NT2/D1 (cell line): Measurements from ENCODE around the gene BACH2.

Source experiments
- DNase-seq: peaks from one replicate; pipeline ENCODE4 v3.0.0-alpha.2; 2011; ENCODE audit warnings: low read depth, low spot score
- H3K27me3 ChIP-seq: 2 replicates; pipeline ENCODE4 v1.6.0; 2011; ENCODE audit warnings: mild to moderate bottlenecking; ENCODE audit not compliant: insufficient read length, insufficient read depth
- H3K36me3 ChIP-seq: 2 replicates; pipeline ENCODE4 v1.6.1; 2011; ENCODE audit warnings: mild to moderate bottlenecking, low read length, mixed read lengths; ENCODE audit not compliant: insufficient read depth, insufficient read length
- H3K4me1 ChIP-seq: 2 replicates; pipeline ENCODE4 v1.5.1; 2011; ENCODE audit not compliant: insufficient read depth, insufficient read length
- H3K4me3 ChIP-seq: 2 replicates; pipeline ENCODE4 v1.5.1; 2011; ENCODE audit warnings: low read depth; ENCODE audit not compliant: insufficient read length
- H3K9ac ChIP-seq: 2 replicates; pipeline ENCODE4 v1.6.0; 2011; ENCODE audit warnings: low read depth; ENCODE audit not compliant: insufficient read length
- H3K9me3 ChIP-seq: 2 replicates; pipeline ENCODE4 v1.5.1; 2011; ENCODE audit warnings: mild to moderate bottlenecking, low read length; ENCODE audit not compliant: insufficient read depth
- SUZ12 ChIP-seq: IDR thresholded peaks from 2 replicates; pipeline ENCODE4 v1.6.1; 2011; ENCODE audit not compliant: insufficient read length, insufficient read depth; ENCODE audit errors: extremely low read depth
- YY1 ChIP-seq: IDR thresholded peaks from 2 replicates; pipeline ENCODE4 v1.6.1; 2011; ENCODE audit not compliant: insufficient read length, insufficient read depth
- ZNF274 ChIP-seq: IDR thresholded peaks from 2 replicates; pipeline ENCODE4 v1.6.1; 2011; ENCODE audit warnings: mild to moderate bottlenecking, low read depth, low read length

BACH2 gene

GRCh38 chr6:90194371-90194841 is 102.2 kb downstream of the BACH2 start:
- H3K9ac ChIP-seq, result no peak overlapping the region
- H3K27me3 ChIP-seq, result no peaks in the 10 kb centered on the region
- no peak overlapping the region for H3K4me3 ChIP-seq
- no peak for DNase-seq
- no peak for TF ChIP-seq ZNF274
- H3K36me3 ChIP-seq, result peaks cover 3% of the 10 kb centered on the region
- H3K4me1 ChIP-seq, result no peaks in the 10 kb centered on the region
- H3K9me3 ChIP-seq, result peaks cover 10% of the 10 kb centered on the region; the same call in 1 of the 2 replicates

DNA sequence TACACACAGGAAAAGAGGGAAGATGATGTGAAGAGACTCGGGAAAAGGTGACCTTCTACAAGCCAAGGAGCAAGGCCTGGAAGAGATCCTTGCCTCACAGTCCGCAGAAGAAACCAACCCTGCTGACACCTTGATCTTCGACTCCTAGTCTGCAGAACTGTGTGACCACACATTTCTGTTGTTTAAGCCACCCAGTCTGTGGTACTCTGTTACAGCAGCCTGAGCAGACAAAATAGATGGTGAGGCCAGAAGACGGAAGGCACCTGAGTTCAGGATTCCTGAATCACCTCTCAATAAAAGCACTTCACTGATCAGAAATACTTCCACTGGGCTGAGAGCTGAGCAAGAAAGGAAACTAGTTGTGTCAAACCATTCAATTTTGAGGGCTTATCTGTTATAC is 103.3 kb downstream of the BACH2 start:
- H3K9ac ChIP-seq, result no peak overlapping the region
- TF ChIP-seq YY1 (no peak), SUZ12 (no peak), ZNF274 (no peak)
- H3K9me3 ChIP-seq, result peaks cover 6% of the 10 kb centered on the region; the same call in 1 of the 2 replicates
- no peaks in the 10 kb centered on the region for H3K27me3 ChIP-seq
- DNase-seq, result no peak
- no peak overlapping the region for H3K4me3 ChIP-seq
- H3K4me1 ChIP-seq, result no peaks in the 10 kb centered on the region
- H3K36me3 ChIP-seq, result peaks cover 3% of the 10 kb centered on the region

DNA sequence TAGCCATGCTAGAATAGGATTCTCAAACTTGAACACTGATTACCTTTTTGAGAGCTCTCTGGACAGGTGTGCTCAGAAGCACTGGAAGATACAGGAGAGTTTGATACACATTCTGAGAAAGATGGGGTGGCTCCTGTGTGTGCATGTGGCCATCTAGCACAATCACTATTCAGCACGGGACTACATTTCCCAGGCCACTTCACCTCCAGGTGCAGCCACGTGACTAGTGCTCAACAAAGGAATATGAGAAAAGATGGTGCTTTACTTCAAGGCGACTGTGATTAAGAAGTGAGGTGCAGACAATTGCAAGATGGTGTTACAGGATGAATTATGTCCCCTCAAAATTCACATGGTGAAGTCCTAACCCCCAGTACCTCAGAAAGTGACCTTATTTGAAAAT is 103.8 kb downstream of the BACH2 start:
- no peaks in the 10 kb centered on the region for H3K27me3 ChIP-seq
- H3K4me1 ChIP-seq, result peaks cover under 1% of the 10 kb centered on the region
- H3K4me3 ChIP-seq, result no peak overlapping the region
- TF ChIP-seq ZNF274 (no peak), SUZ12 (no peak), YY1 (no peak)
- no peaks in the 10 kb centered on the region for H3K36me3 ChIP-seq
- no peak overlapping the region for H3K9ac ChIP-seq
- DNase-seq, result no peak
- H3K9me3 ChIP-seq, result peaks cover 1% of the 10 kb centered on the region; the same call in 1 of the 2 replicates

GRCh38 chr6:90190752-90191395 is 105.8 kb downstream of the BACH2 start:
- TF ChIP-seq ZNF274, result no peak
- no peak for TF ChIP-seq YY1
- TF ChIP-seq SUZ12, result no peak
- Histone ChIP-seq H3K27me3 (no peaks in the 10 kb centered on the region), H3K9me3 (no peaks in the 10 kb centered on the region), H3K4me1 (peaks cover 2% of the 10 kb centered on the region), H3K9ac (no peak overlapping the region), H3K4me3 (no peak overlapping the region), H3K36me3 (no peaks in the 10 kb centered on the region)
- no peak for DNase-seq

DNA sequence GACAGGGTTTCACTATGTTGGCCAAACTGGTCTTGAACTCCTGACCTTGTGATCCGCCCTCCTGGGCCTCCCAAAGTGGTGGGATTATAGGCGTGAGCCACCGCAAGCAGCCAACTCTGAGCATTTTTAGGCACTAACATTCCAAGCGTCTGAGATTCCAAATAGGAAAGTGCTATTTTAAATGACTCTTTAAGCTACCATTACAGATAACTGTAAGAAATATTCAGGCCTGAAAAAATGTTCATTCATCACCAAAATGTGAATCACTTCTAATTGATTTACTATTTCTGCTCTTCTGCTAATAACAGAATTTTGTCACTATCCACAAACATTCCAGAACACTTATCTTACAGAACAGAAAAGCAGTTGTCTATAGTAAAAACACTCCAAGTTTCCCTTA is 106.5 kb downstream of the BACH2 start:
- Histone ChIP-seq H3K9me3 (no peaks in the 10 kb centered on the region), H3K4me3 (no peak overlapping the region), H3K27me3 (no peaks in the 10 kb centered on the region), H3K36me3 (no peaks in the 10 kb centered on the region), H3K4me1 (peaks cover 2% of the 10 kb centered on the region), H3K9ac (no peak overlapping the region)
- no peak for DNase-seq
- TF ChIP-seq ZNF274 (no peak), SUZ12 (no peak), YY1 (no peak)

DNA sequence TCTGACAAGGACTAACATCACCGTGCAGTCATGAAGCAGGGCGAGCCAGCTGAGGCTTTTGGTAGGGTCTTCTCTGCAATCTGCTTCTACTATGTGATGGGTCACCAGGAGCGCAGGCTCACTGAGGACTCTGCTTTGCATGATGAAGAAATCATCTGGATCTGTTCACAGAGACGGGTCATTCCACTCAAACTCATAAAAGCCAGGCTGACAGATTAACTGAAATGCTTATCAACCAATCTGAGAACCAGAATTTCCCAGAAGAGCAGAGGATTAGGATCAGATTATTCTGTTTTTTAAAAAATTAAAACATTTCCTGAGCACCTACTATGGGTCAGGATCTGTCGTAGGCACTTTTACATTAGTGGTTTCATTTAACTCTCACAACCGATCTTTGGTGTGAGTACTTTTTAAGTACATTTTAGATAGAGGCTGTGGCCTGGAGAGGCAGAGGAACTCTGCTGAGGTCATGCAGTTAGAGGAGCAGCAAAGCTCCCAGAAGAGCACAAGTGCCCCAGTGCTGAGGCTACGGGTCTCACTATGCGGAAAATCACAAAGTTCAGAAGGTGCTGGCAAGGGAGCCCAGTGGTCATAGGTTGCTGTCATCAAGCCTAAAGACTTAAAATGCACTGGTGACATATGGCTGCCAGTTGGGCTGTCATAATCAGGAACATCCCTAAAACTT is 109.1 kb downstream of the BACH2 start:
- no peaks in the 10 kb centered on the region for H3K27me3 ChIP-seq
- no peak overlapping the region for H3K9ac ChIP-seq
- peaks cover 2% of the 10 kb centered on the region for H3K4me1 ChIP-seq
- H3K4me3 ChIP-seq, result no peak overlapping the region
- H3K36me3 ChIP-seq, result no peaks in the 10 kb centered on the region
- no peak for TF ChIP-seq YY1
- TF ChIP-seq ZNF274, result no peak
- no peak for TF ChIP-seq SUZ12
- DNase-seq, result no peak
- H3K9me3 ChIP-seq, result no peaks in the 10 kb centered on the region

- Histone ChIP-seq H3K4me1 (peaks cover 2% of the 10 kb centered on the region), H3K4me3 (no peak overlapping the region), H3K9ac (no peak overlapping the region), H3K27me3 (no peaks in the 10 kb centered on the region), H3K36me3 (no peaks in the 10 kb centered on the region), H3K9me3 (no peaks in the 10 kb centered on the region)
- no peak for DNase-seq
- no peak for TF ChIP-seq ZNF274
- TF ChIP-seq YY1, result no peak
- TF ChIP-seq SUZ12, result no peak
Measured at GRCh38 chr6:90186637-90187371, 109.8 kb downstream of the BACH2 start.
